ENCODE data around the gene LTB4R2. TPM values are rescaled to one million over a fixed set of nuclear protein-coding genes. Genes with fewer than 3 reads are reported as not detected.

Gene LTB4R2
- total and polyA plus RNA-seq, 2 donors (not counting 1 experiment from before 2014, with no cell fraction given), result 10.7 to 11.7 TPM

DNA sequence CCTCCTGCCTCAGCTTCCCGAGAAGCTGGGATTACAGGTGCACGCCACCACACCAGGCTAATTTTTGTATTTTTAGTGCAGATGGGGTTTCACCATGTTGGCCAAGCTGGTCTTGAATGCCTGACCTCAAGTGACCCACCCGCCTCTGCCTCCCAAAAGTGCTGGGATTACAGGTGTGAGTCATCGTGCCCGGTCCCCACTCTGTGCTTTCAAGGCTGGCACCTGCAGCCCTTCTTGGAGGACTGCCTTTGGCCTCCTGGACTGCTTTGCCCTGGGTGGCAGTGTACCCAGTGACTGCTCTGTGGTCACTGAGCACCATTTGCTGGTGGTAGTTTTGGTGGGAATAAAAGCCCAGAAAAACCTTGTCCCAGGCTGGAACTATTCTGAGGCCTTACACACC, 22.9 kb upstream of the LTB4R2 start:
- ChIA-PET POLR2A (no interaction called here), CTCF (no interaction called here)
- Mint-ChIP-seq H3K9me3 (ENCODE audit: insufficient read depth) (no peaks in the 10 kb centered on the region), H3K27me3 (no peaks in the 10 kb centered on the region), H3K4me1 (peaks cover 16% of the 10 kb centered on the region), H3K27ac (no peak overlapping the region), H3K4me3 (no peak overlapping the region)
- Histone ChIP-seq H3K9ac (ENCODE audit: low read length) (no peak overlapping the region), H4K20me1 (ENCODE audit: control insufficient read depth, insufficient read depth, low read length, poor library complexity, severe bottlenecking) (no peaks in the 10 kb centered on the region), H3K79me2 (ENCODE audit: control insufficient read depth, insufficient read depth, low read length) (peaks cover 27% of the 10 kb centered on the region), H3K4me1 (ENCODE audit: control insufficient read depth in 2 of 2, insufficient read depth in 2 of 2, low read length in 2 of 2) (peaks cover 10 to 23% of the 10 kb centered on the region in 2 donors), H3K4me3 (ENCODE audit: control extremely low read depth in 1 of 5, extremely low read depth in 1 of 5, insufficient read depth in 1 of 5, low read depth in 2 of 5, low read length in 4 of 5) (no peak overlapping the region), H3K9me3 (ENCODE audit: control extremely low read depth in 1 of 3, control insufficient read depth in 2 of 3, insufficient read depth in 1 of 3, low read length in 2 of 3) (no peaks in the 10 kb centered on the region), H3K4me2 (replicated peaks; ENCODE audit: low read depth, low read length, poor library complexity, severe bottlenecking) (no peak overlapping the region), H2AFZ (ENCODE audit: insufficient read depth, low read depth, low read length, poor library complexity, severe bottlenecking) (no peak overlapping the region), H3K36me3 (replicated peaks in 1 of 2; ENCODE audit: control extremely low read depth in 1 of 2, control insufficient read depth in 1 of 2, extremely low read depth in 1 of 2, insufficient read depth in 2 of 2, low read length in 1 of 2) (peaks cover 9 to 27% of the 10 kb centered on the region in 2 experiments), H3K27ac (ENCODE audit: low read length in 2 of 2) (no peak overlapping the region), H3K27me3 (replicated peaks in 1 of 4; ENCODE audit: control extremely low read depth in 1 of 4, control insufficient read depth in 3 of 4, insufficient read depth in 4 of 4, low read length in 3 of 4) (no peaks in the 10 kb centered on the region)
- no peak for DNase-seq
- intact Hi-C loops (cut with micrococcal nuclease), result no loop called here
- 100% methylated on average over 5 of the region's 5 CpGs for WGBS (ENCODE audit: insufficient coverage)
- no peak for TF ChIP-seq EZH2 (IDR thresholded peaks at IDR 0.05; ENCODE audit: borderline replicate concordance, insufficient read depth, low read depth, low read length, poor library complexity, severe bottlenecking)
- TF ChIP-seq, protein P1, sequence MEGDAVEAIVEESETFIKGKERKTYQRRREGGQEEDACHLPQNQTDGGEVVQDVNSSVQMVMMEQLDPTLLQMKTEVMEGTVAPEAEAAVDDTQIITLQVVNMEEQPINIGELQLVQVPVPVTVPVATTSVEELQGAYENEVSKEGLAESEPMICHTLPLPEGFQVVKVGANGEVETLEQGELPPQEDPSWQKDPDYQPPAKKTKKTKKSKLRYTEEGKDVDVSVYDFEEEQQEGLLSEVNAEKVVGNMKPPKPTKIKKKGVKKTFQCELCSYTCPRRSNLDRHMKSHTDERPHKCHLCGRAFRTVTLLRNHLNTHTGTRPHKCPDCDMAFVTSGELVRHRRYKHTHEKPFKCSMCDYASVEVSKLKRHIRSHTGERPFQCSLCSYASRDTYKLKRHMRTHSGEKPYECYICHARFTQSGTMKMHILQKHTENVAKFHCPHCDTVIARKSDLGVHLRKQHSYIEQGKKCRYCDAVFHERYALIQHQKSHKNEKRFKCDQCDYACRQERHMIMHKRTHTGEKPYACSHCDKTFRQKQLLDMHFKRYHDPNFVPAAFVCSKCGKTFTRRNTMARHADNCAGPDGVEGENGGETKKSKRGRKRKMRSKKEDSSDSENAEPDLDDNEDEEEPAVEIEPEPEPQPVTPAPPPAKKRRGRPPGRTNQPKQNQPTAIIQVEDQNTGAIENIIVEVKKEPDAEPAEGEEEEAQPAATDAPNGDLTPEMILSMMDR (IDR thresholded peaks at IDR 0.05), result no peak
- ATAC-seq (ENCODE audit: low read depth), result no peak

DNA sequence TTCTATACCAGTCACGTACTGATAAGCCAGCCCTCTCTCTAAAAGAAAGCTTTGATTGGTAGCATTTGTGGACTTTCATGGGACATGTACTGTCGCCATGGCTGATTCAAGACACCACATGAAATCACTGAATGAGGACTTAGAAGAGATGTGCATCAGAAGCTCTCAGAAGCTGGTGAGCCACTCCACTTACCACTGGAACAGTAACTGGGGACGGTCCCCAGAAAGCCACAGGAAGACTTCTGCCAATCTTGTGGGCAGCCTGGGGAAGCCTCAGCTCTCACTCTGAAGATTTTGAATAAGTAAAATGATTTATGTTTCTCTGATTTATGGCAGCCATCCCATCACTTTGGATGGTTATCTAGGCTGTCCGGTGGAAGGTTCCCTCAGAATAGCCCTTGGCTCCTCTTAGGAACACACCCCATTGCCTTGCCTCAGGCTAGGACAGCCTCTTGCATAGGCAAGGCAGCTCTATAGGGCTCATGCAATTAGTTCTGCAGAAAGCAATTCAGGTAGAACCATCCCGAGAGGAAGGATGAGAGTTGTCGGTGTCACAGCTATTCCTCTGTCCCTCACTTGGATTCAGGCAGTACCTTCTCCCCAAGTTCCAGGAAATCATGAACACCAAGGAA, 20.2 kb upstream of the LTB4R2 start:
- Histone ChIP-seq H2AFZ (ENCODE audit: insufficient read depth, low read depth, low read length, poor library complexity, severe bottlenecking) (no peak overlapping the region), H4K20me1 (ENCODE audit: control insufficient read depth, insufficient read depth, low read length, poor library complexity, severe bottlenecking) (no peaks in the 10 kb centered on the region), H3K9ac (ENCODE audit: low read length) (no peak overlapping the region), H3K4me1 (ENCODE audit: control insufficient read depth in 2 of 2, insufficient read depth in 2 of 2, low read length in 2 of 2) (peaks cover 10 to 18% of the 10 kb centered on the region in 2 donors), H3K4me2 (replicated peaks; ENCODE audit: low read depth, low read length, poor library complexity, severe bottlenecking) (peak overlapping the region; percentile 26), H3K79me2 (ENCODE audit: control insufficient read depth, insufficient read depth, low read length) (peaks cover 17% of the 10 kb centered on the region), H3K27ac (ENCODE audit: low read length in 2 of 2) (no peak overlapping the region), H3K4me3 (ENCODE audit: control extremely low read depth in 1 of 5, extremely low read depth in 1 of 5, insufficient read depth in 1 of 5, low read depth in 2 of 5, low read length in 4 of 5) (no peak overlapping the region), H3K9me3 (ENCODE audit: control extremely low read depth in 1 of 3, control insufficient read depth in 2 of 3, insufficient read depth in 1 of 3, low read length in 2 of 3) (no peaks in the 10 kb centered on the region), H3K27me3 (replicated peaks in 1 of 4; ENCODE audit: control extremely low read depth in 1 of 4, control insufficient read depth in 3 of 4, insufficient read depth in 4 of 4, low read length in 3 of 4) (no peaks in the 10 kb centered on the region), H3K36me3 (replicated peaks in 1 of 2; ENCODE audit: control extremely low read depth in 1 of 2, control insufficient read depth in 1 of 2, extremely low read depth in 1 of 2, insufficient read depth in 2 of 2, low read length in 1 of 2) (peaks cover 9 to 42% of the 10 kb centered on the region in 2 experiments)
- H3K4me1 Mint-ChIP-seq, result peaks cover 12% of the 10 kb centered on the region
- CTCF ChIA-PET, result interaction anchor here (0.7 to 5.1 kb wide), 11 partner anchors 8 to 148 kb away, joined by 3 to 41 read pairs (median 5); partner anchors contain the start of genes CIDEB, DHRS1, LTB4R2 and MDP1
- H3K9me3 Mint-ChIP-seq (ENCODE audit: insufficient read depth), result no peaks in the 10 kb centered on the region
- peak overlapping the region; percentile 41 for H3K27ac Mint-ChIP-seq
- POLR2A ChIA-PET, result interaction anchor here (0.8 to 2.0 kb wide), 6 partner anchors 12 to 175 kb away, joined by 3 to 11 read pairs (median 4); partner anchors contain the start of genes DCAF11, NRL, RABGGTA and TINF2
- intact Hi-C loops (cut with micrococcal nuclease), result no loop called here
- H3K27me3 Mint-ChIP-seq, result no peaks in the 10 kb centered on the region
- WGBS (ENCODE audit: insufficient coverage), result 68% methylated on average over 4 of the region's 6 CpGs
- H3K4me3 Mint-ChIP-seq, result peak overlapping the region; percentile 34
- peak; percentile 87 for ATAC-seq (ENCODE audit: low read depth)
- no peak for TF ChIP-seq EZH2 (IDR thresholded peaks at IDR 0.05; ENCODE audit: borderline replicate concordance, insufficient read depth, low read depth, low read length, poor library complexity, severe bottlenecking)
- TF ChIP-seq, protein P1 (IDR thresholded peaks at IDR 0.05), result no peak
- DNase-seq, result peak; percentile 56

Data from B cell (primary cell).